HG03103 (cell line): ENCODE measurements around the gene ARAP1.

ENCODE experiments used
- ATAC-seq: cut with Tn5 transposase; IDR thresholded peaks from one replicate; pipeline ENCODE4 v1.9.1; 2021; ENCODE audit warnings: low read depth; ENCODE audit not compliant: unreplicated experiment

Gene ARAP1

GRCh38 chr11:72672597-72673238 is 79.5 kb downstream of the ARAP1 start:
- ATAC-seq, result no peak

DNA sequence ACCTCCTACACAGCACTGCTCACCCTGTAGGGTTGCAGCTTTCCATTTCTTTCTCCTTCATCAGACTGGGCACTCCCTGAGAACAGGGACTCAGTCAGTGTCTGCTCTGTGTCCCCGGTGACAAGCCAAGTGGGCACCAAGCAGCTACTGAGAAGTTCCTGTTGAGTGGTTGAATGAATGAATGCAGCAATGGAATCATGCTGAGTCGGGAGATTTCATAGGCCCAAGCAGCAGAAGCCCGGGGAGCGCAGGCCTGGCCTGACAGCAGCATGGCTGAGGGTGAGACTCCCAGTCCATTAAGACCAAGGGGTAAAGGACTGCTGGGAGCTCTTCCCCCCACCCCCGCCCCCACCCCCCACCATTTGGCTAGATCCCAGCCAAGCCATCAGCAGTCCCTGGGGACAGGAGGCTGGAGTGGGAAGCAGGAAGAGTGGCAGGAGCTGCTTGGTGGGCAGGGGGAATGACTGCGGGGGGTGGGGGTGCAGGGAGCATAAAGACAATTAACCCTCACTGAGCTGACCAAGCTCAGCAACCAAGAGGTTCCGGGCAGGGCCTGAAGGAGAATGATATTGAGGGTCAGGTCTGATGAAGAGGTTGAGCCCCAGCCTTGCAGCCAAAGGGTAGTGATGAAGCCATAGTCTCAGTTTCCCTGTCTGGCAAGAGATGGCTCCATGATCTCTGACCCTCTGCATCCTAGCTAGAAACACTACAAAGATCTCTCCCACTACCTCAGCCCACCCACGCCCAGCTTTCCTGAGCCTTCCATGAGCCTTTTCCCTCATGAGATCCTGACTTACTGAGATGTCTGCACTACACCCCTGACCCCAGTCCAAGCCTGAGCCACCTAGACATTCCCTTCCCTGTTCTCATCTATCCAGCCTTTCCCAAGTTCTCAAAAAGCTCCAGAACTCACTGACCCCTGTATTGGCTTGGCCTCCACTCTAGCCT is 80.8 kb downstream of the ARAP1 start:
- ATAC-seq, result no peak

DNA sequence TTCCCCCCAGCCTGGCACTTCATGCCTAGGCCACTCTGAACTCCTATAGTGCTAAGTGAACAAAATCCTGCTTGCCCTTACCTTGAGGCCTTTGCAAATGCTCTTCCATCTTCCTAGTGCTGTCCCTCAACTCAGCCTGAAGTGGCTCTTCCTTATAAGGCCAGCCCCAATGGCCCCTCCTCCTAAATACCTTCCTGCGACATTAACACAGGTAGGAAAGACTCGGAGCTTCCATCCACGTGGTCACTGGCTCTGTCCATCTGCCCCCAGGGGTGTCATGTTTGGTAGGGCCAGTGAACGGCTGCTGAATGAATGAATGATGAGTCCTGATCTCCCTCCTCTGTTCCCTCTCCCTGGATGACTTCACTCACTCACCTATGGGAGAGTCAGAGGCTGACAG is 82.2 kb downstream of the ARAP1 start:
- no peak for ATAC-seq

- no peak for ATAC-seq
These were observed 82.7 kb downstream of the ARAP1 start for GRCh38 chr11:72669527-72669926.

DNA sequence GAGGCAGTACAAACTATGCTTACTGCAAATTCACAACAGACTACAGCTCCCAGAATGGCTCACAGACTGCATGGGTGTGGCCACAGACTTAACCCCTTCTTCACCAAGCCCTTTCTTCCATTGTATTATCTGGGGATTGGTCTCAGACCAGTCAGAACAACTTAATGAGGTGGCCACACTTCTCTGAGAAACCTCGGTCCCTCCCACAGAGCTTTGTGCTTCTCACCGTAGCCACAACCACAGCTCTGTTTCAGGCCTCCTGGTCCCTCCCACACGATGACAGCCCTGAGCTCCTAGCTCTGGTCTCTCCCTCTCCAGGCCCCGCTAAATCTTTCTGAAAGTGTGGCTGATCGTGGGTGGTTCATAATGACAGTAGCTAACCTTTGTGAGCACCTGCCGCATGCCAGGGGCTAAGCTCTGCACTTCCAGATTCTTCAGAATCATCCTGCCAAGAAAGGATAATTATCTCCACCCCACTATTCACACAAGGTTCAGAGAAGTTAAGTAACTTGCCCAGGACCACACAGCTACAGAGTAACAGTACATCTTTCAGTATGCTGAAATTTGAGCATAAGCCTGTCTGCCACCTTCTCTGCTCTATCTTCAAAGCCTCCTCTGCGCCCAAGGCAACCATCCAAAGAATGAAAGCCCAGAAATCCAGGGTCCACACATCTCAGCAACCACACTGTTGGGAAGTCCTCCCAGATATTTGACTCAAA is 83.4 kb downstream of the ARAP1 start:
- ATAC-seq, result peak; percentile 68

DNA sequence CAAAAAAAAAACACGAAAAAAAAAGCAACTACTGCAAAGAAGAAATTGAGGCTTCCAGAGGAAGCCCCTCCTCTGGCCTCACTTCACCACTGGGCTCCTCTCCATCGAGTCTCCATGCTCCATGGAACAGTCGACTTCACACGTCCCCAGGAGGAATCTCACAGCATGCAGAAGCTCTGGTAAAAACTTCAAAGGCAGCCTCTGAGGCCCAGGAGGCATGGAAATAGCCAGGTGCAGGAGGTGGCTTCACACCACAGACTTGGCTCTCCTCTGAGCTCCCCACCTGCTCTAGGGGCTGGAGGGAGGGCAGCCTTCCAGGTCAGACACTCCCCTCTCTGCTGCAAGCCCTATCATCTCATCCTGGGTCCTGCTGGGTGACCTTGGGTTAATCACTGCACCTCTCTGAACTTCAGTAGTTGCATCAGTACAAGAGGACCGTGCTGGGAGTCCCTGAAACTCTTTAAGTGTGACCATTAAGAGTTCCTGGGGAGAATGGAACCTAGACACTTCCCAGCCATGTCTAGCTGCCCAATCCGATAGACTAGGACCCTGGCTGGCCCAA is 86.2 kb downstream of the ARAP1 start:
- no peak for ATAC-seq

GRCh38 chr11:72662036-72662435 is 90.2 kb downstream of the ARAP1 start:
- no peak for ATAC-seq

- ATAC-seq, result no peak
These were observed 90.7 kb downstream of the ARAP1 start for GRCh38 chr11:72661486-72661885.

DNA sequence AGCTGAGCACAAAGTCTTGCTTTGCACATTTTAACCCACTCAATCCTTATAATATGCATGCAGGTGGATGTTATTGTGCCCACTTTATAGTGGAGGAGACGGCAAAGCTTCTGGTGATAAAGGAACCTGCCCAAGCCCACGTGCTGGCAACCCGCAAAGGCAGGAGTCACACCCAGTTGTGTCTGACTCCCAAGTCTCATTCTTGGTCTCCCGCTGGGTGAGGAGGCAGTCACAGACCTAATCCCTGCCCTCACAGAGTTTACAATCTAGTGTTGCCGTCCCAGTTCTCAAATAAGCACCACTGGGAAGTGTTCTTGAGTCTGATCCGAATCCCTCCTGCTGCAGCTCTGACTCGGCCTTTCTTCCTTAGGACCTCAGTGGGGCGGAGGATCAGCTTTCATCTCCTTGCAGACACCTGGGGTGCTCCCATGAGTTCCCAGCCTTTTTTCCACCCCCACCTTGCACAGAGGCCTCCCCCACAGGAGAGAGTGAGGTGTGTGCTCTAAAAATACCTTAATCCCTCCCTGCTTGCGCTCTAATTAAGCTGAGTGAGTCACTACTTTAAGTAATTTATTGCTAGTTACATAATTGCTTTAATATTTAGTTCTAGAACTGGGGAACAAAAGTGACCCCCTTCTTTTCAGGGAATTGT is 93.1 kb downstream of the ARAP1 start:
- ATAC-seq, result no peak

DNA sequence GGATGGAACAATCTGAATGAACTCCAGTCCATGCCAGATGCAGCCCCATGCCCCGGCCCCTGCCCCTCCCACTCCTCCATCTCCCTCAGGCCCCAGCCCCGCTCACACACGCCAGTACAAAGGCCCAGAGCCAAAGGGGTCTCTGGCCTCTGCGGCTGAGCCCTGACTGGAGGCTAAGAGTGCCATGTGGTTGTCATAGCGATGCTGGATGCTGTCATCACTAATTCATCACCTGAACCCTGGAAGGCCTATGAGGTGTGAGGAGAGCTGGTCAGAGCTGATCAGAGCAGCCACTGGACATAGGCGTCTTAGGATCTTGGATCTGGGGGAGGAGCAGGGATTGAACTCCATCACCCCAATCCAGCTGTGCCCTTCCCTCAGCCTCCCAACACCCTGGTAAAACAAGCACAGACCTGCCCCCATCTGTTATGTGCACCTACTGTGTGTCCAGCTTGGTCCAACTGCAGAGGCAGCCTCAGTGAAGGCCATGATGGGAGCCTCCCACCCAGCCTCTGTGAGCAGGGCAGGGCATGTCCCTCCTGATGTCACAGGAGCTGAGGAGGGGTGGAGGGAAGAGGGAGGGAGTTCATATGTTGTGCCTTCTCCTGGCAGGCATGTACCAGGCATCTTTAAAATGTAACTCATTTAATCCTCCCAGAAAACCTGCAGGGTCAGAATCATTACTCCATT is 94.7 kb downstream of the ARAP1 start:
- ATAC-seq, result no peak

GRCh38 chr11:72655896-72656464 is 96.2 kb downstream of the ARAP1 start:
- no peak for ATAC-seq

GRCh38 chr11:72655014-72655413 is 97.2 kb downstream of the ARAP1 start:
- ATAC-seq, result no peak

GRCh38 chr11:72653649-72654048 is 98.6 kb downstream of the ARAP1 start:
- no peak for ATAC-seq

DNA sequence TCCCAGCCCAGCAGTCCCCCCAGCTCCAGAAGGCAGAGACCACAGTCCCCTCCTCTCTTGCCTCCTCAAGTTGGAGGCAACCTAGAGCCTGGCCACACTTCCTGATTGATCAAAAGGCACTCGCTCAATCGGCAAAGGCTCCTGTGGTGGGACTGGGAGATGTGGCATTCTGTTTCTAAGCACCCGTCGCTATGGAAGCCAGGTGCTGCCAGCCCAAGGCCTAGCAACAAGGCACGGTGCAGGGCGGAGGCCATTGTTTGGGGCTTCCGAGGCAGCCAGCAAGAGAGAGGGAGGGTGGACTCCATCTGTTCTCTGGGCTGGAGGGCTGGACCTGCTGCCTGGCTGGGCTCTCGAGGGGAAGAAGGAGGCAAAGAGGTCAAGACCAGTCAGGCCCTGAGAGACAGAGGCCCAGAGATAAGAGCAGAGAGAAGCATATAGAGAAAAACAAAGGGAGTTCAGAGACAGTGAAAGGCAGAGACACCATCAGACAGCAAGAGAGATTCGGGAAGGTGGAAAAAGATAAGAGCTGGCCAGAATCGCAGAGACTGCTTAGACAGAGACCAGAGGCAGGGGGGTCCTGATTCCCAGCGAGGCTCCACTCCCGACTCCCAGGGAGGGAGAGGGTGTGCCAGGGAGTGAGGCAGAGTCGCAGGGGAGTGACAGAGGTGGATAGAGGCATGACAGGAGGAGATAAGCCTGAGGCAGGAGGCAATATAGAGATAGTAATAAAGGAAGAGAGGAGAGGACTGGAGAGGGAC is 99.2 kb downstream of the ARAP1 start:
- no peak for ATAC-seq

GRCh38 chr11:72652133-72652532 is 100.1 kb downstream of the ARAP1 start:
- ATAC-seq, result no peak

GRCh38 chr11:72649215-72649976 is 102.8 kb downstream of the ARAP1 start:
- no peak for ATAC-seq

- ATAC-seq, result no peak
These were observed 103.6 kb downstream of the ARAP1 start for GRCh38 chr11:72648384-72649136.
